ENCODE results near the gene STYXL1.
"Not testable (repeated sequence)": the region's sequence is repeated elsewhere in the genome, so short reads cannot be mapped to it uniquely, and the experiment has no call there.

The STYXL1 gene

GRCh38 chr7:76064208-76064970, 16.6 kb upstream of the STYXL1 start:
- H3K4me3 ChIP-seq (ENCODE audit: low read depth, low read length), result no peak overlapping the region
- DNase-seq (ENCODE audit: low read depth), result no peak
- TF ChIP-seq CTCF (IDR thresholded peaks at IDR 0.05; ENCODE audit: control insufficient read depth, extremely low read depth, insufficient read depth), result no peak

GRCh38 chr7:76063525-76063924, 15.7 kb upstream of the STYXL1 start:
- no peak overlapping the region for H3K4me3 ChIP-seq (ENCODE audit: low read depth, low read length)
- TF ChIP-seq CTCF (IDR thresholded peaks at IDR 0.05; ENCODE audit: control insufficient read depth, extremely low read depth, insufficient read depth), result no peak
- no peak for DNase-seq (ENCODE audit: low read depth)

GRCh38 chr7:76063114-76063513, 15.3 kb upstream of the STYXL1 start:
- DNase-seq (ENCODE audit: low read depth), result no peak
- no peak for TF ChIP-seq CTCF (IDR thresholded peaks at IDR 0.05; ENCODE audit: control insufficient read depth, extremely low read depth, insufficient read depth)
- no peak overlapping the region for H3K4me3 ChIP-seq (ENCODE audit: low read depth, low read length)

- no peak for DNase-seq (ENCODE audit: low read depth)
- H3K4me3 ChIP-seq (ENCODE audit: low read depth, low read length), result no peak overlapping the region
- no peak for TF ChIP-seq CTCF (IDR thresholded peaks at IDR 0.05; ENCODE audit: control insufficient read depth, extremely low read depth, insufficient read depth)
Measured at GRCh38 chr7:76062254-76062653, 14.5 kb upstream of the STYXL1 start.

GRCh38 chr7:76060842-76061241, 13.0 kb upstream of the STYXL1 start:
- no peak for TF ChIP-seq CTCF (IDR thresholded peaks at IDR 0.05; ENCODE audit: control insufficient read depth, extremely low read depth, insufficient read depth)
- no peak for DNase-seq (ENCODE audit: low read depth)
- no peak overlapping the region for H3K4me3 ChIP-seq (ENCODE audit: low read depth, low read length)

GRCh38 chr7:76058745-76059144, 10.9 kb upstream of the STYXL1 start:
- not testable (repeated sequence) for H3K4me3 ChIP-seq (ENCODE audit: low read depth, low read length); DNase-seq (ENCODE audit: low read depth)

- H3K4me3 ChIP-seq (ENCODE audit: low read depth, low read length), result no peak overlapping the region
- no peak for TF ChIP-seq CTCF (IDR thresholded peaks at IDR 0.05; ENCODE audit: control insufficient read depth, extremely low read depth, insufficient read depth)
- no peak for DNase-seq (ENCODE audit: low read depth)
Measured at GRCh38 chr7:76057813-76058145, 10.0 kb upstream of the STYXL1 start.

Data from LNCaP clone FGC (cell line).